Measurements from ENCODE around the gene FAM47C.

- TF ChIP-seq CBFB (IDR thresholded peaks at IDR 0.05; ENCODE audit: low read depth), result no peak
- no peak for TF ChIP-seq RAD21 (IDR thresholded peaks at IDR 0.05; ENCODE audit: insufficient read depth, low read depth, low read length)
- no peak for TF ChIP-seq CTCF (IDR thresholded peaks at IDR 0.05 in 2 of 3, conservative IDR thresholded peaks at IDR 0.05 in 1 of 3; ENCODE audit: control insufficient read depth in 2 of 3, extremely low read depth in 1 of 3, insufficient read depth in 1 of 3, low read depth in 3 of 3, low read length in 3 of 3)
- TF ChIP-seq MLLT1 (IDR thresholded peaks at IDR 0.05), result no peak
- no peak for TF ChIP-seq RFX5 (IDR thresholded peaks at IDR 0.05; ENCODE audit: low read depth, low read length)
- TF ChIP-seq ZNF384 (IDR thresholded peaks at IDR 0.05; ENCODE audit: borderline replicate concordance, low read depth, low read length), result no peak
- TF ChIP-seq E2F4 (IDR thresholded peaks at IDR 0.05; ENCODE audit: low read depth, low read length), result no peak
These were observed 33.3 kb upstream of the FAM47C start for GRCh38 chrX:36974911-36975310.

Data from GM12878 (cell line).